MM.1S (cell line): ENCODE measurements around the gene WDFY3.

Experiments used
- DNase-seq: peaks from one replicate; pipeline ENCODE4 v3.0.0-alpha.2; 2015
- H2AFZ ChIP-seq: fragments of 300-600 bp; sonication (generic); 2 replicates; pipeline ENCODE4 v1.6.0; 2016; ENCODE audit warnings: antibody characterized with exemption, low read length
- H3F3A ChIP-seq: fragments of 300-600 bp; sonication (generic); 2 replicates; pipeline ENCODE4 v1.6.1; 2016; ENCODE audit warnings: mild to moderate bottlenecking, antibody characterized with exemption, low read length, moderate library complexity, mixed read lengths; ENCODE audit not compliant: insufficient read depth
- H3K27ac ChIP-seq: fragments of 300-600 bp; sonication (generic); 2 replicates; pipeline ENCODE4 v1.5.1; 2016; ENCODE audit warnings: mild to moderate bottlenecking, low read length
- H3K27me3 ChIP-seq: fragments of 300-600 bp; sonication (generic); replicated peaks from 2 replicates; pipeline ENCODE4 v1.6.0; 2016; ENCODE audit warnings: low read length; ENCODE audit not compliant: insufficient read depth
- H3K36me3 ChIP-seq: fragments of 300-600 bp; sonication (generic); replicated peaks from 2 replicates; pipeline ENCODE4 v1.6.1; 2016; ENCODE audit warnings: mild to moderate bottlenecking, low read length, mixed read lengths; ENCODE audit not compliant: insufficient read depth
- H3K4me1 ChIP-seq: fragments of 300-600 bp; sonication (generic); 2 replicates; pipeline ENCODE4 v1.6.1; 2016; ENCODE audit warnings: low read length, mixed read lengths
- H3K4me2 ChIP-seq: fragments of 300-600 bp; sonication (generic); 2 replicates; pipeline ENCODE4 v1.6.0; 2016; ENCODE audit warnings: low read depth, low read length
- H3K4me3 ChIP-seq: fragments of 300-600 bp; sonication (generic); 2 replicates; pipeline ENCODE4 v1.5.1; 2016; ENCODE audit warnings: low read length, mixed read lengths
- H3K79me2 ChIP-seq: fragments of 300-600 bp; sonication (generic); 2 replicates; pipeline ENCODE4 v1.6.1; 2016; ENCODE audit warnings: mixed run types, low read length, mixed read lengths
- H3K9ac ChIP-seq: fragments of 300-600 bp; sonication (generic); 2 replicates; pipeline ENCODE4 v1.6.1; 2016; ENCODE audit warnings: low read length, mixed read lengths
- H3K9me2 ChIP-seq: fragments of 300-600 bp; sonication (generic); replicated peaks from 2 replicates; pipeline ENCODE4 v1.6.1; 2016; ENCODE audit warnings: mild to moderate bottlenecking, low read length, mixed read lengths; ENCODE audit not compliant: insufficient read depth
- H3K9me3 ChIP-seq: fragments of 300-600 bp; sonication (generic); replicated peaks from 2 replicates; pipeline ENCODE4 v1.6.1; 2016; ENCODE audit warnings: mild to moderate bottlenecking, low read length, mixed read lengths; ENCODE audit not compliant: insufficient read depth
- H4K20me1 ChIP-seq: fragments of 300-600 bp; sonication (generic); 2 replicates; pipeline ENCODE4 v1.6.1; 2016; ENCODE audit warnings: mild to moderate bottlenecking, low read length, moderate library complexity, mixed read lengths; ENCODE audit not compliant: insufficient read depth
- CTCF ChIP-seq: fragments of 300-600 bp; sonication (generic); IDR thresholded peaks from 2 replicates; pipeline ENCODE4 v1.5.1; 2016; ENCODE audit warnings: antibody characterized with exemption, low read length, mixed read lengths
- EZH2 ChIP-seq: fragments of 300-600 bp; sonication (generic); optimal IDR thresholded peaks from 2 replicates; pipeline ENCODE3; 2017; ENCODE audit warnings: low read depth, mild to moderate bottlenecking, antibody characterized with exemption, low read length, mixed read lengths
- EZH2phosphoT487 ChIP-seq: fragments of 300-600 bp; sonication (generic); IDR thresholded peaks from 2 replicates; pipeline ENCODE4 v1.6.1; 2018; ENCODE audit warnings: antibody characterized with exemption, low read length

WDFY3 gene

GRCh38 chr4:84894621-84895020, 71.9 kb downstream of the WDFY3 start:
- Histone ChIP-seq H3K4me2 (no peak overlapping the region), H3F3A (no peaks in the 10 kb centered on the region), H3K36me3 (no peaks in the 10 kb centered on the region), H3K79me2 (no peaks in the 10 kb centered on the region), H3K4me1 (no peaks in the 10 kb centered on the region), H3K27me3 (no peaks in the 10 kb centered on the region), H3K9me3 (no peaks in the 10 kb centered on the region), H3K9me2 (no peaks in the 10 kb centered on the region), H3K9ac (no peak overlapping the region), H3K27ac (no peak overlapping the region), H4K20me1 (no peaks in the 10 kb centered on the region), H2AFZ (no peak overlapping the region), H3K4me3 (no peak overlapping the region)
- no peak for DNase-seq
- TF ChIP-seq CTCF, result no peak
- no peak for TF ChIP-seq EZH2
- TF ChIP-seq EZH2phosphoT487, result no peak

- Histone ChIP-seq H2AFZ (no peak overlapping the region), H3K27ac (no peak overlapping the region), H3K27me3 (no peaks in the 10 kb centered on the region), H3K79me2 (no peaks in the 10 kb centered on the region), H3K9me3 (no peaks in the 10 kb centered on the region), H3K4me1 (no peaks in the 10 kb centered on the region), H3K36me3 (no peaks in the 10 kb centered on the region), H3K9ac (no peak overlapping the region), H3F3A (no peaks in the 10 kb centered on the region), H4K20me1 (no peaks in the 10 kb centered on the region), H3K9me2 (no peaks in the 10 kb centered on the region), H3K4me3 (no peak overlapping the region), H3K4me2 (no peak overlapping the region)
- no peak for TF ChIP-seq EZH2
- TF ChIP-seq EZH2phosphoT487, result no peak
- no peak for TF ChIP-seq CTCF
- no peak for DNase-seq
These were observed 73.5 kb downstream of the WDFY3 start for GRCh38 chr4:84892950-84893349.

GRCh38 chr4:84887824-84888223, 78.7 kb downstream of the WDFY3 start:
- Histone ChIP-seq H3K27me3 (no peaks in the 10 kb centered on the region), H2AFZ (no peak overlapping the region), H3K4me3 (no peak overlapping the region), H4K20me1 (no peaks in the 10 kb centered on the region), H3K9ac (no peak overlapping the region), H3K4me2 (no peak overlapping the region), H3K79me2 (no peaks in the 10 kb centered on the region), H3K9me2 (no peaks in the 10 kb centered on the region), H3F3A (no peaks in the 10 kb centered on the region), H3K4me1 (no peaks in the 10 kb centered on the region), H3K27ac (no peak overlapping the region), H3K36me3 (no peaks in the 10 kb centered on the region), H3K9me3 (no peaks in the 10 kb centered on the region)
- TF ChIP-seq CTCF (no peak), EZH2 (no peak), EZH2phosphoT487 (no peak)
- no peak for DNase-seq
